ENCODE results near the gene SPTBN1. TPM values are rescaled to one million over a fixed set of nuclear protein-coding genes. Genes with fewer than 3 reads are reported as not detected.
"Not testable (repeated sequence)": the region's sequence is repeated elsewhere in the genome, so short reads cannot be mapped to it uniquely, and the experiment has no call there.

Gene SPTBN1
- total RNA-seq, 1 donor from 2014 or later, result 214 TPM

DNA sequence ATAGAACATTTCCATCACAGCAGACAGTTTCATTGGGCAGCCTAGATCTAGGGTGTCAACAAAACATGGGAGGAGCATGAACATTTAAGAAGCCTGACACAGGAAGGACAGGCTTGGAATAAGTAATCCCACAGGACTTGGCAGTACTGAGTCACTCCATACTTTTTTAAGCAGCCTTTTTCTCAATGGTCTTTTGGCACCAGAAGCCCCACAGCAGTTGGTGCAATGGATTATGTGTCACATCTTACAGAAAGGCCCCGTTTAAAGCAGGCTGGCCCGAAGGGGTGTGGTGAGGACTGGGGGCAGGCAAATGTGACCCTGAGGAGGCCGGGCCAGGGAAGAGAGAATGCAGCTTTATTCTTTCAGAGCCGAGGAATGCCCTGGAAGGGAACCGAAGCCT is 26.6 kb downstream of the SPTBN1 start:
- TF ChIP-seq, protein P1, sequence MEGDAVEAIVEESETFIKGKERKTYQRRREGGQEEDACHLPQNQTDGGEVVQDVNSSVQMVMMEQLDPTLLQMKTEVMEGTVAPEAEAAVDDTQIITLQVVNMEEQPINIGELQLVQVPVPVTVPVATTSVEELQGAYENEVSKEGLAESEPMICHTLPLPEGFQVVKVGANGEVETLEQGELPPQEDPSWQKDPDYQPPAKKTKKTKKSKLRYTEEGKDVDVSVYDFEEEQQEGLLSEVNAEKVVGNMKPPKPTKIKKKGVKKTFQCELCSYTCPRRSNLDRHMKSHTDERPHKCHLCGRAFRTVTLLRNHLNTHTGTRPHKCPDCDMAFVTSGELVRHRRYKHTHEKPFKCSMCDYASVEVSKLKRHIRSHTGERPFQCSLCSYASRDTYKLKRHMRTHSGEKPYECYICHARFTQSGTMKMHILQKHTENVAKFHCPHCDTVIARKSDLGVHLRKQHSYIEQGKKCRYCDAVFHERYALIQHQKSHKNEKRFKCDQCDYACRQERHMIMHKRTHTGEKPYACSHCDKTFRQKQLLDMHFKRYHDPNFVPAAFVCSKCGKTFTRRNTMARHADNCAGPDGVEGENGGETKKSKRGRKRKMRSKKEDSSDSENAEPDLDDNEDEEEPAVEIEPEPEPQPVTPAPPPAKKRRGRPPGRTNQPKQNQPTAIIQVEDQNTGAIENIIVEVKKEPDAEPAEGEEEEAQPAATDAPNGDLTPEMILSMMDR (conservative IDR thresholded peaks at IDR 0.05), result no peak
- no peak for DNase-seq (ENCODE audit: extremely low spot score, unreplicated experiment)
- peaks cover 12% of the 10 kb centered on the region for H3K36me3 Mint-ChIP-seq
- no peak overlapping the region for H3K27ac Mint-ChIP-seq
- H3K4me1 Mint-ChIP-seq (ENCODE audit: unreplicated experiment), result peaks cover 42% of the 10 kb centered on the region
- peak overlapping the region; percentile 45 for H3K4me3 Mint-ChIP-seq
- H3K27me3 Mint-ChIP-seq, result no peaks in the 10 kb centered on the region
- no peaks in the 10 kb centered on the region for H3K9me3 Mint-ChIP-seq

DNA sequence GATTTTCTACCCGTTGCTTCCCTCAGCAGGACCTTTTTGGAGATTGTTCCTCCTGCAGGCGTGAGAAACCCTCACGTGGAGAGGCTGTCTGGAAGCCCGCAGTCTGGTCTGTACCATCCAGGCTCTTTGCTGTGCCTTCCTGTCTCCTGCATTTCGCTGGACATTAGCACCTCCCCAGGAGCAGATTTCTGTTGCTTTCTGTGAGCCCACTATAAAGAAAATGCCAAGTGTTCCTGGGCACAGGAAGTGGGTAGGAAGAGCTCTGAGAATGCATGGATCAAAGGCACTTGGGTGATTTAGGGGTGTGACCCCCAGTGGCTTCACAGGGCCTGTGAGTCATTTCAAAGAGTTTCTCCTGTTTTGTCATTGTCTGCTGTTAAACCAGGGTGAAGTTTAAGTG is 27.3 kb downstream of the SPTBN1 start:
- Mint-ChIP-seq H3K9me3 (no peaks in the 10 kb centered on the region), H3K36me3 (peaks cover 14% of the 10 kb centered on the region), H3K4me1 (ENCODE audit: unreplicated experiment) (peaks cover 41% of the 10 kb centered on the region), H3K4me3 (no peak overlapping the region), H3K27ac (no peak overlapping the region), H3K27me3 (no peaks in the 10 kb centered on the region)
- DNase-seq (ENCODE audit: extremely low spot score, unreplicated experiment), result no peak
- TF ChIP-seq, protein P1 (conservative IDR thresholded peaks at IDR 0.05), result no peak

DNA sequence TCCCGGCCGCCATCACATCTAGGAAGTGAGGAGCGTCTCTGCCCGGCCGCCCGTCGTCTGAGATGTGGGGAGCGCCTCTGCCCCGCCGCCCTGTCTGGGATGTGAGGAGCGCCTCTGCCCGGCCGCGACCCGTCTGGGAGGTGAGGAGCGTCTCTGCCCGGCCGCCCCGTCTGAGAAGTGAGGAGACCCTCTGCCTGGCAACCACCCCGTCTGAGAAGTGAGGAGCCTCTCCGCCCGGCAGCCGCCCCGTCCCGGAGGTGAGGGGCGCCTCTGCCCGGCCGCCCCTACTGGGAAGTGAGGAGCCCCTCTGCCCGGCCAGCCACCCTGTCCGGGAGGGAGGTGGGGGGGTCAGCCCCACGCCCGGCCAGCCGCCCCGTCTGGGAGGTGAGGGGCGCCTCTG is 29.6 kb downstream of the SPTBN1 start:
- peaks cover 45% of the 10 kb centered on the region for H3K4me1 Mint-ChIP-seq (ENCODE audit: unreplicated experiment)
- H3K4me3 Mint-ChIP-seq; H3K9me3 Mint-ChIP-seq; DNase-seq (ENCODE audit: extremely low spot score, unreplicated experiment); H3K27ac Mint-ChIP-seq; H3K27me3 Mint-ChIP-seq: not testable (repeated sequence)
- H3K36me3 Mint-ChIP-seq, result peaks cover 20% of the 10 kb centered on the region

DNA sequence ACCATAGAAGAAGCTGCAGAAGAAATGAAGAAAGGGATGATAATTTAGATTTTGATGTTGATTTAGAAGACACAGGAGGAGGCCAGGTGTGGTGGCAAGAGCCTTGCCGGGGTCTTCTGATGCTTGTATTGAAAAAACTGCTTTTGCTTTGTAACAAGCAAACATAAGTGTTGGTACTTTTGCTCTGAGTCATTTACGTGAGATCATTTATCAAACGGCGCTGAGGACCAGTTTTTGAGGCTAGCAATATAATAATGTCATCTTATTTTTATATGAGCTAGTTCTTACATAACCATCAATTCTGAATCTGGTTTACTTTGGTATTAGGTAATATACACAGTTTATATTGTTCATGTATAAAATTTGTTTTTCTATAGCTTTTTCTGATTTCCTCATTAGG is 30.6 kb downstream of the SPTBN1 start:
- Mint-ChIP-seq H3K27ac (no peak overlapping the region), H3K27me3 (peaks cover 3% of the 10 kb centered on the region), H3K36me3 (peaks cover 20% of the 10 kb centered on the region), H3K4me1 (ENCODE audit: unreplicated experiment) (peaks cover 37% of the 10 kb centered on the region), H3K4me3 (no peak overlapping the region), H3K9me3 (no peaks in the 10 kb centered on the region)
- DNase-seq (ENCODE audit: extremely low spot score, unreplicated experiment), result no peak
- TF ChIP-seq, protein P1 (conservative IDR thresholded peaks at IDR 0.05), result no peak

DNA sequence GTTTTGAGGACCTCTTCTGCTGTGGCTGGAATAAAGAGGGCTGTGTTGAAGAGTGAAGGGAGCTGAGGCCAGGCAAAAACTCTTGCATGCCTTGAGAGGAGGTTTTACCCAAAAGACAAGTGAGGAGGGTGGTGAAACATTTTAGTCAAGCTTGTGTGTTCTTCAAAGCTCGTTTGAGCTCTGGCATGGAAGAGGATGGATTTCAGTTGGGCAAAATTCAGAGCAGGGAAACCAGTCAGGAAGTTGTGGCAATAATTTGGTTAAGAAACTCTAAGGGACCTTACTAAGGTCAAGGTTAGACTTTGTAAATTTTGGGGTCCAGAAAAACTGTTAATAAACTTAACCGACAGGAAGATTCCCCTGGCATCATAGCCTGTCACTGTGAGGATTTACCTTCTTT is 34.7 kb downstream of the SPTBN1 start:
- DNase-seq (ENCODE audit: extremely low spot score, unreplicated experiment), result no peak
- no peak overlapping the region for H3K4me3 Mint-ChIP-seq
- TF ChIP-seq, protein P1 (conservative IDR thresholded peaks at IDR 0.05), result no peak
- peaks cover 7% of the 10 kb centered on the region for H3K36me3 Mint-ChIP-seq
- H3K27me3 Mint-ChIP-seq, result peaks cover 3% of the 10 kb centered on the region
- no peak overlapping the region for H3K27ac Mint-ChIP-seq
- peaks cover 12% of the 10 kb centered on the region for H3K4me1 Mint-ChIP-seq (ENCODE audit: unreplicated experiment)
- no peaks in the 10 kb centered on the region for H3K9me3 Mint-ChIP-seq

DNA sequence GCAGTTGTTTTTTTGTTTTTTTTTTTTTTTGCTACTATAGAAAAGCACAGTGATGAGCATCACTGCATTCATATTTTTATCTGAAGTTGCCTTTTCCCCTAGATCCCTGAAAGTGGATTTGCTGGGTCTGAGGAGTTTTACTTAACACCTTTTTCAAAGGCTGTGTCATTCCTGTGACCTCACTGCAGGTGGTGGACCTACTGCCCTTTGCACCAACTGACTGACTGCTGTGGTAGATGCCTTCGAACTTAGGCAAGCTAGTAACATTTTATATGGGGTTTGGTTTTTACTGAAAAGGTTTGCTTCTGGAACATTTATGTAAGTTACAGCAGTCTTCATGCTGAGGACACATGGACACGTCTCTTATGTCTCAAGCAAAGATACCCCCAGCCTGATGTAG is 36.2 kb downstream of the SPTBN1 start:
- Mint-ChIP-seq H3K4me3 (no peak overlapping the region), H3K27me3 (peaks cover 3% of the 10 kb centered on the region), H3K9me3 (no peaks in the 10 kb centered on the region), H3K36me3 (peaks cover 14% of the 10 kb centered on the region), H3K4me1 (ENCODE audit: unreplicated experiment) (peaks cover 18% of the 10 kb centered on the region), H3K27ac (no peak overlapping the region)
- TF ChIP-seq, protein P1 (conservative IDR thresholded peaks at IDR 0.05), result no peak
- DNase-seq (ENCODE audit: extremely low spot score, unreplicated experiment), result no peak

All from type B pancreatic cell (in vitro differentiated cells).